Activated CD4-positive, alpha-beta T cell treated with anti-CD3 and anti-CD28 coated beads for 24 hours (primary cell): ENCODE measurements around the gene CASP12.

Experiments used
- DNase-seq, 2 donors: peaks; one replicate each; pipeline ENCODE4 v3.0.0-alpha.2; 2020; ENCODE audit warnings: low read depth in 2 of 2

The CASP12 gene

DNA sequence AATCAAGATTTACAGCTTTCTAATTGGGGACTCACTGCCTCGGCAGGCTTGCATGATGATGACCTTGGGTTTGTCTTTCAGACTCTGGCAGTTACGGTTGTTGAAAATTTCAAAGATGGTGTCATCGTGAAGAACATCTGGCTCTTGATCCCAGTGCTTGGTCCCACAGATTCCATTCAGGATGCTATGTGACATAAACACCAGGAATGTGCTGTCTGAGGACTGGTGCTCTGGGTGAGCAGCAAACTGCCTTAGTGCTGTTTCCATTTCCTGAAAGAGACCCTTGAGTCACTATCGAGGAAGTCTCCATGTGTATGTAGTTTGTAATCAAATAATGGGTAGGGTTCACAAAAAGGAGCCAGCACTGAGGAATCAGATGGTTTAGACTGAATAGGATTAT is 7.1 kb downstream of the CASP12 start:
- DNase-seq, result no peak

DNA sequence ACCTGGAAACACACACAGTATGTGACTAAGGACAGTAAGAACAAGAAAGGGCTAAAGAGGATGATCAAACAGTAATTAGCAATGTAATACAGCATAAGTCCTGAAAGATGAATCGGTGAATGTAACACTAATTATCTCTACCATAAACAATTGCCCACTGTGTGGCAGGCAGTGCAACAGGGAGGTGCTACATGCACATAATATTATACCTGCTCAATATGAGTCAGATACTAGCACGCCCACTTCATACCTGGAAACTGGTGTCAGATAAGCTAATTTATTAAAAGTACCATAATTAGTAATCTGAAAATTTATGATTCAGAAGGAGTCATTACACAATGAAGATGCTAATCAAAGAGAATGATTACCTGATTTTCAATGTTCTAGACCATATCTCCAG is 14.9 kb downstream of the CASP12 start:
- DNase-seq, result no peak

DNA sequence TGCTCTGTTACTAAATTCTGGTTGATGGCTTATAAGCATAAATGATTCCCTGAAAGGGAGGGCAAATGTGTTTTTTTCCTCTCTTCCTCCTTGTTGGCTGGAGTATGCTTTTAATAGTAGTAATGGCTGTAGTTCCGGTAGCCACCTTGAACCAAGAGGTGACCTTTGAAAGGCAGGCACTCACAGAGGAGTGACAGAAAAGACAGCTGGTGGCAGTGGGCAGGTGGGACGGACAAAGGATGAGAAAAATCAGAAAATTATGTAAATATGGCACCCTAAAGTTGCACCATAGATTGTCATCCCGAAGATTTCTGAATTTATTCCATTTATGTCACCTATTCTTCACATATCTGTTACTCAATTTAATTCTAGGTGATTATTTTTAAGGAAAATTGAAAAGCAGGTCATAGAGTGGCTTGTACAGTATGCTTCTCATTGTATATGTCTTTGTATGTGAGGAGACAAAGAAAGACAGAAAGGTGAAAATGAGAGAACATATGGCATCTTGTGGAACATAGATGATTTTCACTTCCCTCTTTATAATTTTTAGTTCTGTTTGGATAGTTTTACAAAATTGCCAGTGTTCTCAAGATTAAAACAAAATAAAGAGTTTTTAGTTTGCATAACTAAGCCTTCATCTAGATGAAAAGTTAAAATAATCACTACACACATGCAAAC is 17.0 kb downstream of the CASP12 start:
- no peak for DNase-seq

DNA sequence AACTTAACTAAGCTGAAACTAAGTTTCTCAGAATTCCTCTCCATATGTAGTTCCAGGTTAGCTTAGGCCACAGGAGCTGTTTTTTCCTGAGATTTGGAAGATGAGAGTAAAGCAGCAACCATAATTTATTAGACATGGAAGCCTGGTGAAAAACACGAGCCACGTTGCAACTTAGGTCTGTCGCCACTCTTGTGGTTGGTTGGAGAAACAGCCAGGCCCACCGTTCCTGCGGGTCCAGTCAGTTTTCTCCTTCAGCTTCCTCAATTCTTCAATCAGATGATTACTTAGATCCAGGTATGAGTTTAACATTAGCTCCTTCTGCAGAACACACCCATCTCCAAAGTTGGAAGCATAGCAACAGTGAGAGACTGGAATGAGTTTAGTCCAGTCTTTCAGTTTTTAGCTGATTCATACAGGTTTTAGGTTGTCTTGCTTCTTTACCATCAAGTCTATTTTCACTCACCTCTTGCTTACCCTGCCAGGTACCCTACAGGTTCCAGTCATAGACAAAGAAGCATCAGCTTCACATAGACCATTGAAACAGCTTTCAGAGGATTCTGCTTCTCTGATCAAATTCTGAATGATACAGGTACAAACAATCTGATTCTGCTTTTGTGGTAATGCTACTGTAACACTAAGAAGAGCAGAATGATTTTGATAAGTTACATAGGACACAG is 18.6 kb downstream of the CASP12 start:
- DNase-seq, result no peak

DNA sequence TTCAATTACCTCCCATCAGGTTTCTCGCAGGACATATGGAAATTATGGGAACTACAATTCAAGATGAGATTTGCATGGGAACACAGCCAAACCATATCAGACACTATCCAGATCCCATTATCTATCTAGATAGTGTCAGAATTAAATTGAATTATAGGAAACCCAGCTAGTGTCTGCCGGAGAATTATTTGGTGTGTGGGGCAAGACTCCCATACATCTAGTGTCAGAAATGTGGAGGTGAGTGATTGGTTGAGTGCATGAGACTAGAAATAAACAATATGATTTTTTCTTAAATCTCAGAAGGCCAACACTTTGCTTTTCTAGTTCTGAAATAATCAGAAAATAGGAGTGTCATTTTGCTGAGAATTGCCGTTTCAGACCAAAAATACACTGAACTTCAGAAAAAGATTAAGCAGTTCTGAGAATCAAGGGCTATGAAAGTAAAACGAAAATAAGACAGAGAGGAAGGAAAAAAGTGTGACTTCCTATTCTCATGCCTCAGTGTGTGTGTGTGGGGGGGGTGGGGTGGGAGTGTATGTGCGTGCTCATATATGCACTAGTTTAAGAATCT is 21.3 kb downstream of the CASP12 start:
- no peak for DNase-seq

DNA sequence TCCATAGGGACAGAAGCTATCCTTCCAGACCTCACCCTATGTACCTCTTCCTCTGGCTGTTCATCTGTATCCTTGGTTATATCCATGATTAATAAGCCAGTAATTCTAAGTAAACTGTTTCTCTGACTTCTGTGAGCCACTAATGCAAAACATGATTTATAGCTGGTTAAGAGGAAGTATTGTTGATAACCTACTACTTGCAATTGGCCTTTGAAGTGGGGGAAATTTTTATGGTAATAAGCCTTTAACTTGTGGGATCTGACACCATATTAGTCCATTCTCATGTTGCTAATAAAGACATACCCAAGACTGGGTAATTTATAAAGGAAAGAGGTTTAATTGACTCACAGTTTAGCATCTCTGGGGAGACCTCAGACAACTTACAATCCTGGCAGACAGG is 21.9 kb downstream of the CASP12 start:
- no peak for DNase-seq

DNA sequence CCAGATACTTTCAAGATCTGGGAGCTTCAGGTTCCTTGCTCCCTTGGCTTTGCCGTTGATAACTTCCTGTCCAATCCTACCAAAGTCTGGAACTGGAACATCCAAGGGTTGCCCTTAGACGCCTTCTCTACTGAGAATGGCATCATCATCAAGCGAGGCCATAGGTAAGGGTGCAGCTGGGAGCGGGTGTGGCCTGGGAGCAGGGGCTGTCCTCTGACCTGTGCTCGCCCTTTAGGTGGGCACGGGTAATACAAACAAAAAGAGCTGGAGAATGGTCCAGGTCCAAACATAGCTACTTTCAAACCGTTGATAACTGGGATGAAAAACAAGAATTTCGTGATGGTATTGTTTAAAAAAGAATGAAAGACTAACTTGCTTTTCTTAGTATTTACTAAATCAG is 25.0 kb downstream of the CASP12 start:
- DNase-seq, result no peak

DNA sequence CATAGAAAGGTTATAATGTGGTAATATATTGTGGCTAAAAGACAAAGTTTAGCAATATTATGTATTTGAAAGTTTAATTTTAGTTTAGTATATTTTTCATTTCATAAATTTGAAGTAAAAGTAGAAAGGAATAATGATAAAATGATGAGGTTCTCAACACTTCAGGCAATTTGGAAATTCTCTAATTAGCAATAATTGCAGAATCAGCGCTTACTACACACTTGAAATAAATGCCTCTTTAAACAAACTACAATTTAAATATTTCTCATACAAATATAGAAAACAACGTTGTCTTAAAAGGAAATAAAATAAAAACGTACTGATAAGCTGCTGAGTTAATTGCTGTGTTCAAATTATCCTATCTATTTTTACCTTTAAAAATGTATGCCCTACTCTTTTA is 25.9 kb downstream of the CASP12 start:
- DNase-seq, result no peak

DNA sequence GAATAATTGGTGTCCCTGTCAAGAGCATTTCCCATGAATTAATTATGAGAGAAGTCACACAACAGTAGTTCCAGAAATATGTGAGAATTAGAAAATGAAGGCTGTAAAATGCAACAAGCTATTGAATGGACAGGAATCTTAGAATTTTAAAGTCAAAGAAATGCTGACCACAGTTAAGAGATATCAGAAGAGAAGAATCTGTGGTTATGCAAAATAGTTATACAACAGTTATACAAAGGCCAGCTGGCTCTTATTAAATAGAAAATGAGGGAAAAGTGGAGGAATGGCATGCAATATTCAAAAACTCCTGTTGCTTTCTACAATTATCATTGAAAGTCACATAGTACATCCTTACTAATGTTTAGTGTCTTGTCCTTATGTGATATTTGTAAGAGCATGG is 27.4 kb downstream of the CASP12 start:
- DNase-seq, result no peak

DNA sequence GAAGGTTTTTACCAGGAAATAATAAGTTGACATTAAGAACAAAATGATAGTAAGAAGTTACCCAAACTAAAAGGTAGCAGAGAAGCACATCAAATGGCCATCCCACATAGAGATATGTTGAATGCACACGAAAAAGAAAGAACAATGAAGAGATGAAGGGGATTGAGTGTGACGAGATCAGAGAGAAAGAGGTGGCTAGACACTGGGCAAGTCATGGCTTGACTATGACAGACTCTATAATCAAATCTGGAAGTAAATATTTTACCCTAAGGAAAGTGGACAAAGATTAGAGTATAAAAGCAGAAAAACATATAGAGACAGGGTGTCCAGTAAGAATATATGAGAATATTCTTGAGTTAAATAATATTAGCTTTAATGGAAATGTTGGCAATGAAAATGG is 31.4 kb downstream of the CASP12 start:
- DNase-seq, result no peak

DNA sequence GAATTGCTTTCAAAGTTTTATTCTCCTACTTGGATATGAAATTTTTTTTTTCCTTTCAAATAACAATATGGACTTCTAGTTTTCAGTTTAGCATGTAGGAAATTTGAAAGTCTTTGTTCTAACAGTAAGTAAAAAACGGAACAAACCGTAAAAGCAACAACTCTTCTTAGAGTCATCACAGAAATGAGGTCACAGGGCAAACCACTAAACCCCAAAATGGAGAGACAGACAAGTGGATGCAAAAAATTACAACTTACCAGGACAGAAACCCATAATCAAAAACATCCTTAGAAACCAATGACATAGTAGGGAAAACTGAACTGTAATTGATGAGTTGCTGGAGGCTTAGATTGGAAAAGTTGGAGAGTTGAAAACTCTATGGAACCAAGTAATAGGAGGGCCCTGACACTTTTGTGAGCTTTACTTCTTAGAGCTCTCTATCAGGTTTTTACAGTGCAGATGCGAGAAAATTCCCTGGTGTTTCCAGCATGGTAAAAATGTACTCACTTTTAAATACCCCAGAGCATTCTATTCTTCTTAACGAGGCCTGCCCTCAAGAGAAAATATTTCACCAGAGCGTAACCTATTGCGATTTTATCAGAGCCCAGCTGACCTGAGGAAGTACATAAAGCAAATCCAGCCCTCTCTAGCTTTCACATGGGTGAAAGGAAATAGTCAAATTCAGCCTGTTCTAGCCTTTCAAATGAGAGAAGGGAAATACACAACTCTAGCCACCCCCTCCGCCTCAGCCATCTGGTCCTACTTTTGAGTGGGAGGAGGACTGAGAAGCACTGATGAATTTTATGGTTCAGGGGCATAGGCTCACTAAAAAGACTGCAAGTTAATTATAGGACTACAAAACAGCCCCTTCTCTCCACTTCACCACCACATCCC is 39.1 kb downstream of the CASP12 start:
- DNase-seq, result no peak

DNA sequence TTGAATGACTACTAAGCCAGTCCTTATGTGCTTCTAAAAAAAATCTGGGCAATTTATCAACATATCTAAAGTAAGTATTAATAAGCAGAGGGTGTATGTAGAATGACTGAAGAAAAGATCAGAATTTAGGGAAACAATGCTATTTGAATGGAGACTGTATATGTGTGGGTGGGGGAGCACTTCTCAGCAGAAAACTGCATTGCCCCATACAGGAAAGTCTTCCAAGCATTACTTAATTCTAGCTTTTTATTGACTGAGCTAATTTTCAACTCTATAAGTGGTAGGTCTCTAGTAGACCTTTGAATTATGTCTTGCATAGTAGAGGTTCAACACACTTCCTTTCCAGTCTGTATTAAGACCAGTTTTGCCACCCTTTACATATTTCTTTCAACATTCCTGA is 41.7 kb downstream of the CASP12 start:
- no peak for DNase-seq

DNA sequence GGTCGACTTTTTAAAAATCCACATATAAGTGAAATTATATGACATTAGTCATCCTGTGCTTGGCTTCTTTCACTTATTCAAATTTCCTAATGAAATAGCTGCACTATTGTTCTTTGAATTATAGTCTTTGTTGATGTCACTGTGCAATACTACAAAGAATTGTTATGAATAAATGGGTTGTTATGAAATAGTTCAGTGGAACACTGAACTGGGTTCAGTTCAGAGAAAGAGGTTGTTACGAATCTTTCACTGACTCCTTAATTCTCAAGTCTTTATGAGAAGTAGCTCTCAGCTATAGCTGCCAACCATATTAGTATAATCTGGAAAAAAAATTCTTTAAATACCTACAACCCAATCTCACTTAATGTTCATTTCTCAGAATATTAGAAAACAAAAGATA is 42.3 kb downstream of the CASP12 start:
- DNase-seq, result no peak

DNA sequence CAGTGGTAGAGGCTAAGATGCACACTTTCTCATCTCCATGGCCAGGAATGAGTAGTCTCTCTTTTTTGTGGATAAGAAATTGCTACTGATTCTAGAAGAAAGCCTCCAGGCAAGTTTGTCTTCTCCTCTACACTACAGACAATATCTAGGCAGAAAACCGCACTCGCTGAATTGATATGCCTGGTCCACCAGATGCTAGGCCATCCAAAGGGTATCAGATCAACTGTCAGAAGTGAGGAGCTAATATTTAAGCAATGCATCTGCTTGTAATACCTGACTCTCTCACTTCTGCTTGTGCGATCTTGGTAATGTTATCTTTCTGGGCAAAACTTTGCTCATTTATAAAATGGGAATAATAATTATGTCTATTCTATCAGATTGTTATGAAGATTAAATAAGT is 45.0 kb downstream of the CASP12 start:
- DNase-seq, result no peak

DNA sequence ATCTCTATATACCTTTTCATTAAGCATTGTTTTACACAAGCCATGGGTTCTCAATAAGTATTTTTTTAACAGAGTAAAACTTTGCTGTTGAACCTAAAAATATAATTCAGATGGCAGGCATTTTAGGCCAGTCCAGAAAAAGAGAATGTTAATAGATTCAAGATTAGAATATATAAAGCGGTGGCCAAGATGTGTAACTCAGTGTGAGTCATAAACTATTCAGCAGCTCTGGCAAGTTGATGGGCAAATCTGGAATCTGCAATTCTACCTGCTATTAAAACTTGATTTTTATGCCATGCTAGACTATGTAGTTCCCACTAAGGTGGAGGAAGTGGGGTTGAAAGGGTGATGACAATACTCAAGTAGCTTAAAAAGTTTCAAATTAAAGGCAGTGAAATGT is 45.4 kb downstream of the CASP12 start:
- no peak for DNase-seq

DNA sequence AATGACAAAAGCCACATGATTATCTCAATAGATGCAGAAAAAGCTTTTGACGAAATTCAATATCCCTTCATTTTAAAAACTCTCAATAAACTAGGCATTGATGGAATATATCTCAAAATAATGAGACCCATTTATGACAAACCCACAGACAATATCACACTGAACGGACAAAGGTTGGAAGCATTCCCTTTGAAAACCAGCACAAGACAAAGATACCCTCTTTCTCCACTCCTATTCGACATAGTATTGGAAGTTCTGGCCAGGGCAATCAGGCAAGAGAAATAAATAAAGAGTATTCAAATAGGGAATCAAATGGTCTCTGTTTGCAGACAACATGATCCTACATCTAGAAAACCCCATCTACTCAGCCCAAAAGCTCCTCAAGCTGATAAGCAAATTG is 52.0 kb downstream of the CASP12 start:
- DNase-seq, result no peak

DNA sequence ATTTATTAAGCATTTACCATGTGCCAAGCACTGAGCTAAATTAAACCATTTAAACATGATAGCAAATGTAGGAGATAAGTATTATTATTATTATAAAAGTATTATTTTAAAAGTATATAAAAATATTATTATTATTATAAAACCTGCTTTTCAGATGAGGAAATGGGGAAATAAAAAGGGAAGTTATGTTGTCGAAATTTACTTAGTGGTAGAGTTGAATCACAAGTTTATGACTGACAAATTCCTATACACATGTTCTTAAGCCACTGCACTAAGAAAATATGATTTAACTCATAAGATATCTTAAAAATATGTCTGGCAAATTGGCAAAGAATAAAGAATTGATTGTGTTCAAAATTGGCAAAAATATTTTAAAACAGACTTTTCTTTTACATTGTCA is 53.8 kb downstream of the CASP12 start:
- DNase-seq, result no peak

DNA sequence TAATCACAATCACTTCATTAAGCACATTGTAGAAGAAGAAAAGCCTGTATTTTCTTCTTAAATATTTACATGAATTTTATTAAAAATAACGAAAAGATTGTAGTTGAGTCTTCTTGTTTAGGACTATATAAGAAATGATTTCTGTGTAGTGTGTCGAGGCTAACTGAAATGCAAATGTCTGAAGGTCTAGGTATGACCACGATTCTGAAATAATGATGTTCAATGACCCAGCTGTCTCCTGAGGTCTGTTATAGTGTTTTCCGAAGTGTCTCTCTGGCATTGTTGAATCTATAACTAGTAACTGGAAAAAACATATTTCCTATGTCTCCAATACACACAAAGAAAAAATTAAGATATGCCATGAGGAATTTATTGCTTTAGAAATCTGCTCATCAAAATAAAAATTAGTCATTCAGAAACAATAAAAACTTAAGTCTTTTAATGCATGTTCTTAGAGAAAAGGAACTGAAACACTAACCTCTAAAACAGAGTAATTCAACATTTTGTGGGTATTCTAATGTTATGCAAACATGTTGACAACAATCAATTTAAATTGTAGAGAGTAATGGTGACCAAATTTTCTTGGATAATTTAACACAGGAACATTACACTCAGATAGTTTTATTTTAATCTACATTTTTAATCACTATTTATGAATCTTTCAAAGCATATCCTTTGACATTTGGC is 55.0 kb downstream of the CASP12 start:
- no peak for DNase-seq

DNA sequence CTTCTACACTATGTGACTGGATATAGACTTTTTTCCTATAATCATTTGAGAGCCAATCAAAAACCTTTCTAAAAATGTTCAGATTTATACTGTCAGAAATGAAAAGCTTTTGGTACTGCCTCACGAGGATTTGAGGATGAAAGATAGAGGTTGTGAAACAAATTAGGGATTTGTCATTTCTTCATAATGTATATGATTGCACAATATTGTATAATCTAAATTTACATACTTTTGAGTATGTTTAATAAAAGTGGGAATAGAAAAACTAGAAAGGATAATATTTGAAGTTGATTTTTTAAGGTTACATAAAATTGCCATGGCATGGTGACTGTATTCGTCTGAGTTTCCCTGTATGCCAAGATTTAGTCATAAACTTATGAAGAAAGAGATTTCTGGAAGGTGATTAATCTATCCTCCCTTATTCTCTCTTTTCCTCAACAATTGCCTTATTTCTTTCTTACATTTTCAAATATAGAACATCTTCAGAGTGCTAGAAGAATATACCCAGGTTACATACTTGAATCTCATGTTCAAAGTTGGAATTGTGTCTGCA is 56.2 kb downstream of the CASP12 start:
- no peak for DNase-seq

DNA sequence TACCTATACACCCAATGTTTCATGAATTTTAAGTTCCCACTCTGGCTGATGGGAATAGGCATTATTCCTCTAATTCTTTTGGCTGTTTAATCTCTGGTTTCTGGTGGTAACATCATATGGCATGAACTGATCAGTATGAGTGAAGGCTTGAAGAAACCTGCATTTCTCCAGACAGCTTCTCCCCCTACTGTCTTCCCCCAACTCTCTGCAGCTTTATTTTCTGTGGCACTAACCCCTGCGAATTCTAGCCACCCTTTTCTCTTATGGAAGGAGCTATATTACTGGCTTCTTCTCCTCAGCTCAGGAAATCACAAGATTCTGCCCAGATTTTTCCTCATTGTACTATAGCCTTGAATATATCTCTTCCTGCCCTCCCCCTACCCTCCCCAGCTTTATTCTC is 57.1 kb downstream of the CASP12 start:
- no peak for DNase-seq

DNA sequence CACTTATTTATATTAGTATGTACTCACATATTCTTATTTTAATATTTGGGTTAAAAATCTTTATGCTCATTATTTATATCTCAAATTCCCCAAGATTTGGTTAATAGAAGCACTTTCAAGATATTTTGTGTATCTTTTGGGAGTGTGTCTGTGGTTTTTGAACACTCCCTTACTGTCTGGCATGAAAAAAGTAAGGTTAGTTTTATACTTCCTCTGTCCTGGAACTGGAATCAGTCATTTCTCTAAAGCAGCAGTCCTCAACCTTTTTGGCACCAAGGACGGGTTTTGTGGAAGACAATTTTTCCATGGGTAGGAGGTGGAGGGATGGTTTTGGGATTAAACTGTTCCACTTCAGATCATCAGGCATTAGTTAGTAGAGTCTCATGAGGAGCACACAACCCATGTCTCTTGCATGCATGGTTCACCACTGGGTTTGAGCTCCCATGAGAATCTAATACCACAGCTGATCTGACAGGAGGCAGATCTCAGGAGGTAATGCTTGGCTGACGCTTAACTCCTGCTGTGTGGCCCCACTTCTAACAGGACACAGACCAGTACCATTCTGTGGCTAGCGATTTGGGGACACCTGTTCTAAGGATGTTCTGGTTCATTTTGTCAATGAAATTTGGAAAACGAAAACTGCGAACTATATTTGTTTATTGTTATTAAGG is 60.2 kb downstream of the CASP12 start:
- DNase-seq, result no peak
